SH-SY5Y (cell line): ENCODE measurements around the gene RASAL2.

Experiments used
- GATA2 ChIP-seq: IDR thresholded peaks from 2 replicates; pipeline ENCODE4 v1.6.1; 2011; ENCODE audit warnings: mild to moderate bottlenecking, low read depth, low read length
- GATA3 ChIP-seq: IDR thresholded peaks from 2 replicates; pipeline ENCODE4 v1.6.1; 2011; ENCODE audit warnings: low read depth, mild to moderate bottlenecking, low read length, moderate library complexity

GRCh38 chr1:178360421-178360820 is 266.5 kb downstream of the RASAL2 start:
- TF ChIP-seq GATA2, result no peak
- TF ChIP-seq GATA3, result no peak
